Spleen (tissue), 7 donors: ENCODE measurements around the gene MAP4K3.

Experiments used
- CTCF ChIP-seq, 11 experiments: fragments of 200-600 bp in 7 of 11; fragments of 450-650 bp in 4 of 11; sonication (generic) in 4 of 11; IDR thresholded peaks in 8 of 11; conservative IDR thresholded peaks in 3 of 11; 1 replicate in 7 of 11; 2 replicates in 4 of 11; pipeline versions ENCODE4 v1.4.0 to v1.8.0; 2016 to 2021; ENCODE audit warnings: antibody characterized with exemption in 11 of 11, inconsistent platforms in 4 of 11, mild to moderate bottlenecking in 1 of 11
- POLR2A ChIP-seq, 3 donors: fragments of 450-650 bp; IDR thresholded peaks; one replicate each; pipeline ENCODE4 v1.5.1; 2017; ENCODE audit warnings: antibody characterized with exemption in 3 of 3, mild to moderate bottlenecking in 1 of 3
- POLR2AphosphoS5 ChIP-seq, 3 donors: sonication (generic); formaldehyde crosslinking; IDR thresholded peaks; one replicate each; pipeline ENCODE4 v1.5.1; 2017; ENCODE audit warnings: antibody characterized with exemption in 3 of 3
- donor health status: DM: no; HTN: no; CAD: no; lungs with moderate emphysema.
- donor health status: DM: no; HTN: no; CAD: no.
- donor health status: DM: no; HTN: no; CAD: no.

GRCh38 chr2:39483534-39483933 lies 46.4 kb upstream of the MAP4K3 start:
- no peak for TF ChIP-seq POLR2AphosphoS5 (IDR thresholded peaks at IDR 0.05)
- no peak for TF ChIP-seq POLR2A (IDR thresholded peaks at IDR 0.05)
- no peak for TF ChIP-seq CTCF (IDR thresholded peaks at IDR 0.05 in 8 of 11, conservative IDR thresholded peaks at IDR 0.05 in 3 of 11)
